ENCODE measurements around the gene TNFRSF12A.

DNA sequence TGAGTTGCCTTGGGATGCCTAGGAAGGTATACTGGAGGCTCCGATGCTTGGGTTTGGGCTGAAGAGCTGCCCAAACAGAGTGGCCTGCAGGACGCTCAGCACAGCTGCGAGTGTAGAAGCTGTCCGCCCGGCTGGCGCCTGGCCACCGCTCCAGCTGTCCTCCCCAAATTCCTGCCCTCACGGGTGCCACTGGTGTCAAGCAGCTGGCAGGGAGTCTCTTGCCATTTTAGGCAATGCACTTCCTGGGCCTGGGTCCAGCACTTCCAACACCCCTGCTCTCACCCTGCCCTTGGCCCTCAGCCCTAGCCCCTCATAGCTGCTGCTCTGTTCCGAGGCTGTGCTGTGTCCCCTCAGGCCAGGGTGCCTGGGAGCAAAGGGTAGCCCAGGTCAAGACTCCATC is 34.7 kb upstream of the TNFRSF12A start:
- no peak for TF ChIP-seq POLR2AphosphoS5 (IDR thresholded peaks at IDR 0.05)
- TF ChIP-seq, protein P1, sequence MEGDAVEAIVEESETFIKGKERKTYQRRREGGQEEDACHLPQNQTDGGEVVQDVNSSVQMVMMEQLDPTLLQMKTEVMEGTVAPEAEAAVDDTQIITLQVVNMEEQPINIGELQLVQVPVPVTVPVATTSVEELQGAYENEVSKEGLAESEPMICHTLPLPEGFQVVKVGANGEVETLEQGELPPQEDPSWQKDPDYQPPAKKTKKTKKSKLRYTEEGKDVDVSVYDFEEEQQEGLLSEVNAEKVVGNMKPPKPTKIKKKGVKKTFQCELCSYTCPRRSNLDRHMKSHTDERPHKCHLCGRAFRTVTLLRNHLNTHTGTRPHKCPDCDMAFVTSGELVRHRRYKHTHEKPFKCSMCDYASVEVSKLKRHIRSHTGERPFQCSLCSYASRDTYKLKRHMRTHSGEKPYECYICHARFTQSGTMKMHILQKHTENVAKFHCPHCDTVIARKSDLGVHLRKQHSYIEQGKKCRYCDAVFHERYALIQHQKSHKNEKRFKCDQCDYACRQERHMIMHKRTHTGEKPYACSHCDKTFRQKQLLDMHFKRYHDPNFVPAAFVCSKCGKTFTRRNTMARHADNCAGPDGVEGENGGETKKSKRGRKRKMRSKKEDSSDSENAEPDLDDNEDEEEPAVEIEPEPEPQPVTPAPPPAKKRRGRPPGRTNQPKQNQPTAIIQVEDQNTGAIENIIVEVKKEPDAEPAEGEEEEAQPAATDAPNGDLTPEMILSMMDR (IDR thresholded peaks at IDR 0.05) = no peak
